ENCODE measurements around the gene SRBD1.

Gene SRBD1

GRCh38 chr2:45554742-45555140, 56.3 kb downstream of the SRBD1 start:
- H3K4me3 ChIP-seq (ENCODE audit: low read depth, low read length) = no peak overlapping the region

GRCh38 chr2:45554073-45554741, 56.9 kb downstream of the SRBD1 start:
- H3K4me3 ChIP-seq (ENCODE audit: low read depth, low read length) = no peak overlapping the region

GRCh38 chr2:45551862-45552261, 59.2 kb downstream of the SRBD1 start:
- no peak overlapping the region for H3K4me3 ChIP-seq (ENCODE audit: low read depth, low read length)

- H3K4me3 ChIP-seq (ENCODE audit: low read depth, low read length) = no peak overlapping the region
These were observed 65.1 kb downstream of the SRBD1 start for GRCh38 chr2:45545943-45546342.

GRCh38 chr2:45543257-45543656, 67.8 kb downstream of the SRBD1 start:
- no peak overlapping the region for H3K4me3 ChIP-seq (ENCODE audit: low read depth, low read length)

GRCh38 chr2:45542013-45542412, 69.1 kb downstream of the SRBD1 start:
- H3K4me3 ChIP-seq (ENCODE audit: low read depth, low read length) = no peak overlapping the region

- no peak overlapping the region for H3K4me3 ChIP-seq (ENCODE audit: low read depth, low read length)
These were observed 69.6 kb downstream of the SRBD1 start for GRCh38 chr2:45541450-45541849.

- H3K4me3 ChIP-seq (ENCODE audit: low read depth, low read length) = no peak overlapping the region
These were observed 70.1 kb downstream of the SRBD1 start for GRCh38 chr2:45540942-45541341.

- no peak overlapping the region for H3K4me3 ChIP-seq (ENCODE audit: low read depth, low read length)
These were observed 77.3 kb downstream of the SRBD1 start for GRCh38 chr2:45533771-45534170.

GRCh38 chr2:45532181-45532580, 78.9 kb downstream of the SRBD1 start:
- H3K4me3 ChIP-seq (ENCODE audit: low read depth, low read length) = no peak overlapping the region

- no peak overlapping the region for H3K4me3 ChIP-seq (ENCODE audit: low read depth, low read length)
These were observed 87.1 kb downstream of the SRBD1 start for GRCh38 chr2:45524016-45524415.

GRCh38 chr2:45518546-45518945, 92.5 kb downstream of the SRBD1 start:
- H3K4me3 ChIP-seq (ENCODE audit: low read depth, low read length) = no peak overlapping the region

GRCh38 chr2:45510701-45511420, 100.2 kb downstream of the SRBD1 start:
- no peak overlapping the region for H3K4me3 ChIP-seq (ENCODE audit: low read depth, low read length)

GRCh38 chr2:45506756-45507155, 104.3 kb downstream of the SRBD1 start:
- no peak overlapping the region for H3K4me3 ChIP-seq (ENCODE audit: low read depth, low read length)

GRCh38 chr2:45505138-45505537, 105.9 kb downstream of the SRBD1 start:
- H3K4me3 ChIP-seq (ENCODE audit: low read depth, low read length) = no peak overlapping the region

GRCh38 chr2:45498661-45499550, 112.2 kb downstream of the SRBD1 start:
- H3K4me3 ChIP-seq (ENCODE audit: low read depth, low read length) = no peak overlapping the region

- H3K4me3 ChIP-seq (ENCODE audit: low read depth, low read length) = no peak overlapping the region
These were observed 113.7 kb downstream of the SRBD1 start for GRCh38 chr2:45497355-45497754.

- no peak overlapping the region for H3K4me3 ChIP-seq (ENCODE audit: low read depth, low read length)
These were observed 114.2 kb downstream of the SRBD1 start for GRCh38 chr2:45496869-45497268.

- no peak overlapping the region for H3K4me3 ChIP-seq (ENCODE audit: low read depth, low read length)
These were observed 116.1 kb downstream of the SRBD1 start for GRCh38 chr2:45494978-45495293.

- H3K4me3 ChIP-seq (ENCODE audit: low read depth, low read length) = no peak overlapping the region
These were observed 116.6 kb downstream of the SRBD1 start for GRCh38 chr2:45494275-45494977.

- no peak overlapping the region for H3K4me3 ChIP-seq (ENCODE audit: low read depth, low read length)
These were observed 126.1 kb downstream of the SRBD1 start for GRCh38 chr2:45484965-45485364.
